ENCODE measurements around the gene TADA1. TPM values are rescaled to one million over a fixed set of nuclear protein-coding genes. Genes with fewer than 3 reads are reported as not detected.
"Not testable (repeated sequence)": the region's sequence is repeated elsewhere in the genome, so short reads cannot be mapped to it uniquely, and the experiment has no call there.

Gene TADA1
- total and polyA plus RNA-seq, 11 donors, result 5.6 to 10.8 (median 9.3) TPM

- Histone ChIP-seq H3K27me3 (peaks cover 5 to 29% (median 13%) of the 10 kb centered on the region in 9 donors), H3K36me3 (no peaks in the 10 kb centered on the region), H3K9me3 (no peaks in the 10 kb centered on the region), H3K4me1 (peaks cover 0 to 7% (median 0%) of the 10 kb centered on the region in 12 donors), H3K27ac (no peak overlapping the region), H3K4me3 (no peak overlapping the region)
- intact Hi-C loops (cut with DNase I), result loop anchor here in 7 of 10 donors (1.0 to 5.0 kb wide), 4 partner anchors 26 to 174 kb away; no protein-coding TSS in a partner anchor
- no peak for ATAC-seq
- no peak for DNase-seq
- TF ChIP-seq POLR2A (IDR thresholded peaks at IDR 0.05) (no peak), CTCF (IDR thresholded peaks at IDR 0.05) (no peak)
- 88 to 91% (median 89%) methylated on average over 3 of the region's 3 CpGs for whole genome bisulfite sequencing, 4 donors
Observed at GRCh38 chr1:166884971-166885370, 8.9 kb upstream of the TADA1 start.

- Histone ChIP-seq H3K4me3 (peak overlapping the region in 2 of 12 donors; percentile 7 to 14), H3K27ac (no peak overlapping the region), H3K9me3 (no peaks in the 10 kb centered on the region), H3K36me3 (no peaks in the 10 kb centered on the region), H3K27me3 (peaks cover 5 to 29% (median 13%) of the 10 kb centered on the region in 9 donors), H3K4me1 (peaks cover 0 to 7% (median 0%) of the 10 kb centered on the region in 12 donors)
- peak; percentile 69 to 92 (median 90) for ATAC-seq
- 10 to 15% (median 13%) methylated on average over 19 to 44 of the region's 44 CpGs for WGBS, 4 donors
- intact Hi-C loops (cut with DNase I), result loop anchor here in 6 of 10 donors (1.0 to 5.0 kb wide), 4 partner anchors 27 to 175 kb away; no protein-coding TSS in a partner anchor
- DNase-seq, result peak; percentile 29 to 73 (median 41)
- peak; percentile 36 to 75 (median 63) for TF ChIP-seq CTCF (IDR thresholded peaks at IDR 0.05)
- no peak for TF ChIP-seq POLR2A (IDR thresholded peaks at IDR 0.05)
Observed at GRCh38 chr1:166884040-166884642, 8.1 kb upstream of the TADA1 start.

GRCh38 chr1:166882893-166883292 lies 6.8 kb upstream of the TADA1 start:
- WGBS, 4 donors, result 32 to 88% (median 40%) methylated on average over 2 of the region's 2 CpGs
- intact Hi-C loops (cut with DNase I), result loop anchor here in 1 of 10 donors (5.0 kb wide), 1 partner anchor 174 kb away; no protein-coding TSS in a partner anchor

GRCh38 chr1:166878173-166878917 lies 2.3 kb upstream of the TADA1 start:
- 95 to 96% (median 96%) methylated on average over 19 to 21 of the region's 21 CpGs for WGBS, 4 donors
- not testable (repeated sequence) for H3K4me3 ChIP-seq, H3K9me3 ChIP-seq, DNase-seq, H3K27me3 ChIP-seq, ATAC-seq, H3K36me3 ChIP-seq, H3K27ac ChIP-seq
- H3K4me1 ChIP-seq, result peaks cover 0 to 27% (median 15%) of the 10 kb centered on the region in 12 donors
- intact Hi-C loops (cut with DNase I), result loop anchor here in 3 of 10 donors (5.0 to 10.0 kb wide), 4 partner anchors 36 to 346 kb away; partner anchors contain the start of genes POU2F1 (in 2 of the 3) and POGK (in 1 of the 3)

More at GRCh38 chr1:166882893-166883292, 6.8 kb upstream of the TADA1 start:
- Histone ChIP-seq H3K27me3 (peaks cover 5 to 29% (median 13%) of the 10 kb centered on the region in 9 donors), H3K27ac (no peak overlapping the region), H3K9me3 (no peaks in the 10 kb centered on the region), H3K36me3 (no peaks in the 10 kb centered on the region), H3K4me3 (no peak overlapping the region), H3K4me1 (peaks cover 0 to 7% (median 0%) of the 10 kb centered on the region in 12 donors)
- ATAC-seq (no peak), DNase-seq (no peak)
- TF ChIP-seq CTCF (IDR thresholded peaks at IDR 0.05), result no peak
- TF ChIP-seq POLR2A (IDR thresholded peaks at IDR 0.05), result no peak
